HL-60/S4 treated with retinoic acid at 250 ng/mL for 4 days and 3 days (cell line): Measurements from ENCODE around the gene ABCA5.
"Not testable (repeated sequence)": the region's sequence is repeated elsewhere in the genome, so short reads cannot be mapped to it uniquely, and the experiment has no call there.

Experiments
- in situ Hi-C: fragments of 300-500 bp; cut with MboI; formaldehyde crosslinking; loops from 2 replicates; pipeline ENCODE4 v1.7.0; 2022; ENCODE audit warnings: low sequenced_read_pairs

ABCA5 gene

GRCh38 chr17:69223809-69224208 is 103.1 kb downstream of the ABCA5 start:
- in situ Hi-C loops: no loop called here

GRCh38 chr17:69222707-69223258 is 104.2 kb downstream of the ABCA5 start:
- in situ Hi-C loops: no loop called here

DNA sequence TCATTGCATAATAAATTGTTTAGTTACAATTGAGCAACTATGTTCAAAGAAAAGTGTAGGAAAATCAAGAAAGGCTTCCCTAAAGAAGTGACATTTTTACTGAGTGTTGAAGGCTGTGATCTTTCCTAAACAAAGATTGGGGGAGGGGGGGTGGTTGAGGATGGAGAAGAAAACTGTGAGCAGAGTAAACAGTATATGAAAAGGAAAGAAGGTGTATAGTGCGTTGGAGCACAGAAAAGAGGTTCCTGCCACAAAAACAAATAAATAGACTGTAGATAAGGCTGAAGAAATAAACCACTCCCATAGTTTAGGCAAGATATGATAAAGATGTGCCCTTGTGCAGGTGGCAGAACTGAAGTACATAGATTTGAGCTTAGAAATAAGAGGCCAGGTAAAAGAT is 106.8 kb downstream of the ABCA5 start:
- in situ Hi-C loops: no loop called here

DNA sequence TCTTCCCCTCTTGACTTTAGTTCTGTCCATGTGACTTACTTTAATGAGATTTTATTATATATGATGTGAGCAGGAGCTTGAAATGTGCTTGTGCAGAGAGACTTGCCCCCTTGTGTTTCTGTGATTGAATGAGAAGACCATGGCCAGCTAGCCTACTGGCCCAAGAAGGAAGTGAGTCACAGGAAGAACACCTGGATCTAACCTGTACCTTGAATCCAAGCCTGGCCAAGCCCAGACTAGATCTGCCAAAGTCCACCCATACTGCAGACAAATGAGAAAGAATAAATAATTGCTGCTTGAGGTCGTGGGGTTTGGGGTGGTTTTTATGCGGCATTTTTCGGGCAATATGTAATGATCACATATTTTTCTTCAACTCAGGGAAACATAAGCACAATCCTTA is 107.9 kb downstream of the ABCA5 start:
- in situ Hi-C loops: no loop called here

GRCh38 chr17:69213059-69213813 is 113.7 kb downstream of the ABCA5 start:
- in situ Hi-C loops: no loop called here

DNA sequence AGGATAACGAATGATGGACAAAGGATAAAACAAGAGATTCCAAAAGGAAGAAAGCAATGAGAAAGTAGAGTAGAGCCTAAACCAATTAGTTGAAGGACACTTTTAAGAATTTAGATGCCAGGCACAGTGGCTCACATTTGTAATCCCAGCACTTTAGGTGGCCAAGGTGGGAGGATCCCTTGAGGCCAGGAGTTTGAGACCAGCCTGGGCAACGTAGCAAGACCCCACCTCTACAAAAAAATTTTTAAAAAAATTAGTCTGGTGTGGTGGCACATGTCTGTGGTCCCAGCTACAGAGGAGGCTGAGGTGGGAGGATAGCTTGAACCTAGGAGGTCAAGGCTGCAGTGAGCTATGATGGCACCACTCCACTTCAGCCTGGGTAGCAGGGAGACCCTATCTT is 118.3 kb downstream of the ABCA5 start:
- in situ Hi-C loops: no loop called here

DNA sequence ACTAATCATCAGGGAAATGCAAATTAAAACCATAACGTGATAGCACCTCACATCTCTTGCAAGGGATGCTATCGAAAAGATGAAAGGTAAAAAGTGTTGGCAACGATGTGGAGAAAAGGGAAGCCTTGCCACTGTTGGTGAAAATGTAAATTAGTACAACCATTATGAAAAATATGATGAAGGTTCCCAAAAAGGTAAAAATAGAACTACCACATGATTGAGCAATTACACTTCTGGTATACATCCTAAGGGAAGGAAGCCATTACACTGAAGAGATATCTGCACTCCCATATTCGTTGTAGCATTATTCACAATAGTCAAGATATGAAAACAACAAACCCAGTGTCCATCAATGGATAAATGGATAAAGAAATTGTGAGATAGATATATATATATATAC is 119.8 kb downstream of the ABCA5 start:
- in situ Hi-C loops: no loop called here

- in situ Hi-C loops: no loop called here
Observed at GRCh38 chr17:69198238-69198637, 128.7 kb downstream of the ABCA5 start.

GRCh38 chr17:69196105-69196653 is 130.8 kb downstream of the ABCA5 start:
- in situ Hi-C loops: not testable (repeated sequence)
